ENCODE measurements around the gene OR10A2.

The OR10A2 gene

DNA sequence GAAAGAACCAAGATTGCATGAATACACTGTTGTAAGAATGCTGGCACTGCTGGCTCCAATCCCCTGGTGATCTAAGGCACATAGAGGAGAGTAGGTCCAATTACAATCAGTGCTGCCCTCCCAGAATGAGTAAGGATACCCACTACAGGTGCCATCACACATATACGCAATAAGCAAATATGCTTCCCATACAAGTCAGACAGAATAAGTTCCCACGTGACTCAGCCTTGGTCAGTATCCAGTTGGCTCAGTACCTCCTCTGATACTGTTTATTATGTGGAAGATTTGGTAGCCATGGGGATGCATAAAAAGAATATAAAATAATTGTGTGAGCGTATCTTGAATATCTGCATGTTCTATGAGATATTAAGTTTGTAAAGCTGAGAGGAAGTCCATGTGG is 49.1 kb downstream of the OR10A2 start:
- TF ChIP-seq, protein P1, sequence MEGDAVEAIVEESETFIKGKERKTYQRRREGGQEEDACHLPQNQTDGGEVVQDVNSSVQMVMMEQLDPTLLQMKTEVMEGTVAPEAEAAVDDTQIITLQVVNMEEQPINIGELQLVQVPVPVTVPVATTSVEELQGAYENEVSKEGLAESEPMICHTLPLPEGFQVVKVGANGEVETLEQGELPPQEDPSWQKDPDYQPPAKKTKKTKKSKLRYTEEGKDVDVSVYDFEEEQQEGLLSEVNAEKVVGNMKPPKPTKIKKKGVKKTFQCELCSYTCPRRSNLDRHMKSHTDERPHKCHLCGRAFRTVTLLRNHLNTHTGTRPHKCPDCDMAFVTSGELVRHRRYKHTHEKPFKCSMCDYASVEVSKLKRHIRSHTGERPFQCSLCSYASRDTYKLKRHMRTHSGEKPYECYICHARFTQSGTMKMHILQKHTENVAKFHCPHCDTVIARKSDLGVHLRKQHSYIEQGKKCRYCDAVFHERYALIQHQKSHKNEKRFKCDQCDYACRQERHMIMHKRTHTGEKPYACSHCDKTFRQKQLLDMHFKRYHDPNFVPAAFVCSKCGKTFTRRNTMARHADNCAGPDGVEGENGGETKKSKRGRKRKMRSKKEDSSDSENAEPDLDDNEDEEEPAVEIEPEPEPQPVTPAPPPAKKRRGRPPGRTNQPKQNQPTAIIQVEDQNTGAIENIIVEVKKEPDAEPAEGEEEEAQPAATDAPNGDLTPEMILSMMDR (IDR thresholded peaks at IDR 0.05; ENCODE audit: insufficient read depth, low read length, missing control alignments), result no peak
- CTCF ChIA-PET, result interaction anchor here (1.8 kb wide), 1 partner anchor 99 kb away, joined by 3 read pairs; no protein-coding TSS in a partner anchor
- no peak for DNase-seq (ENCODE audit: low read depth, low spot score)

DNA sequence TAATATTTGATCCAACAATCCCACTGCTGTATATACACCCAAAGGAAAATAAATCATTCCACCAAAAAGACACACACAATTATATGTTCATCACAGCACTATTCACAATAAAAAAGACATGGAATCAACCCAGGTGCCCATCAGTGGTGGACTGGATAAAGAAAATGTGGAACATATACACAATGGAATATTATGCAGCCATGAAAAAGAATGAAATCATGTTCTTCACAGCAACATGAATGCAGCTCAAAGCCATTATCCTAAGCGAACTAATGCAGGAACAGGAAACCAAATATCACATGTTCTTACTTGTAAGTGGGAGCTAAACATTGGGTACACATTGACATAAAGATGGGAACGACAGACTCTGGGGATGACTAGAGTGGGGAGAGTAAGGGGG is 56.8 kb downstream of the OR10A2 start:
- H3K4me3 ChIP-seq (ENCODE audit: low read depth, low read length), result no peak overlapping the region
- DNase-seq (ENCODE audit: low read depth, low spot score), result no peak
- TF ChIP-seq, protein P1 (IDR thresholded peaks at IDR 0.05; ENCODE audit: insufficient read depth, low read length, missing control alignments), result no peak
- ChIA-PET POLR2A (no interaction called here), CTCF (no interaction called here)

More for the DNA sequence above, 49.1 kb downstream of the OR10A2 start:
- H3K4me3 ChIP-seq (ENCODE audit: low read depth, low read length), result no peak overlapping the region
- POLR2A ChIA-PET, result no interaction called here

DNA sequence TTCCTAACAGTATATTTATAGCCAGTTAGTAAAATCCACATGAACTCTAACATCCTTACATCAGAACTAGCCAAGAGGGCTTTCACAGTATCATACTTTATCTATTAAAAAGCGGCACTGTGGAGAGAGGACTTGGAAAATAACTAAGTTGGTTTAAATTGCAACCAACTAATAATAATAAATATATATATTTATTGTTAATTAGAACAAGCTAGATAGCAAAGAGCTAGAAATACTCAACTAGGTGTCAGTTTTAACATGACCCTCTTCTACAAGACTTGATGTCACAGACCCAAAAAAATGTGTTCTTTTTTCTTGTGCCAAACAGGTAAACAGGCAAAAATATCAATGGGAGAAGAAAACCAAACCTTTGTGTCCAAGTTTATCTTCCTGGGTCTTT is 57.8 kb downstream of the OR10A2 start, which contains the start of gene OR2D3:
Gene OR2D3, plus strand, starts transcription at position 301 of the 400 bp plus-strand sequence. Its CDS starts 0 bp downstream, at position 301.
- no peak for DNase-seq (ENCODE audit: low read depth, low spot score)
- TF ChIP-seq, protein P1 (IDR thresholded peaks at IDR 0.05; ENCODE audit: insufficient read depth, low read length, missing control alignments), result no peak
- CTCF ChIA-PET, result no interaction called here
- no peak within 1 kb of the TSS for H3K4me3 ChIP-seq (ENCODE audit: low read depth, low read length)
- POLR2A ChIA-PET, result no interaction called here
